ENCODE measurements around the gene CHCHD5.
A peak's percentile ranks its signal among the peaks of the same experiment; 100 is the strongest.
"Not testable (repeated sequence)": the region's sequence is repeated elsewhere in the genome, so short reads cannot be mapped to it uniquely, and the experiment has no call there.

The CHCHD5 gene, protein sequence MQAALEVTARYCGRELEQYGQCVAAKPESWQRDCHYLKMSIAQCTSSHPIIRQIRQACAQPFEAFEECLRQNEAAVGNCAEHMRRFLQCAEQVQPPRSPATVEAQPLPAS

DNA sequence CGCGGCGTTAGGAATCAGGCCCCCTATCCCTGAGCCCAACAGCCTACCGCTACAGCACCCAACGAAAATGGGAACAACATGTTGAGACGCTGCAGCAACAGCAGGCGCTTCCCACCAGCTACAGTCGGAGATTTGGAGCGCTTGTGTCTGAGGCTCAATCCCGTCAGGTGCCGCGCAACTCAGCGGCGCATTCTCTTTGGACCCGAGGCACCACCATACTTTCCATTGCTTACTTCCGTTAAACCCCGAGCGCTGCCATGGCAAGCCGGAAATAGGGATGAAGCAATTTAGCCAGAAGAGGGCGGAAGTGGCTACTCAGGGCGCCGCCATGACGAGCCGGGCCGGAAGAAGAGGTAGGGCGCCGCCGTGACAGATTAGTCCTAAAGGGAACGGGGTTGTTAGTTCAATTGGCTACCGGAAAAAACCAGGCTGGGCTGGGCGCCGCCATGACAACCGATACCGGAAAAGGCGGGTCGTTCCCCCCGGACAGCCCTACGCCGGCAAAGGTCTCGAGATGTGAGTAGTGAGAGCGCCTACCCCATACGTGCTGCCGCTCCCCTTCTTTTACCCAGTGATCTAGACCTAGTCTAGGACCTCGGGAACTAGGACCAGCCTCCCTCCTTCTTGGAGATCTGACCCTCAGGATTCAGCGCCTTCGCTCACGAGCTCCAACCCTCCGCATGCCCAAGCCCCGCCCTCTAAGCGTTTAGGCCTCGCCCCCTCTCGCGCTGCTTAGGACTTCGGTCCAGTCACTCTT, at the start of gene CHCHD5:
Gene CHCHD5, plus strand, starts transcription at position 476 of the 757 bp plus-strand sequence. Its CDS starts 39 bp downstream, at position 515.
- peak; percentile 89 for DNase-seq

DNA sequence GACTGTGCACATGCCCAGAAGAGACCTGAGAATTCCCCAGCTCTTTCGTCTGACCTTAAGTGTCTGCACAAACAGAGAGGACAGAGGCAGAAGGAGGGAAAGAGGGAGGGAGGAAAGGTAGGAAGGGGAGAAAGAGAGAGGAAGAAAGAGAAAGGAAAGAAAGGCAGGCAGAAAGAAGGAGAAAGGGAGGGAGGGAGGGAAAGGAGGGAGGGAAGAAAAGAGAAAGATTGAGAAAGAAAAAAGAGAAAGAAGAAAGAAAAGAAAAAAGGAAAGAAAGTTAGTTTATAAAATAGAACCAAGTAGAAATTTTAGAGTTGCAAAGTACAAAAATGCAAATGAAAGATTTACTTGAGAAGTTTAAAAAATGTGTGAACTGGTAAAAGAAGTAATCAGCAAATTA, 49.6 kb upstream of the CHCHD5 start:
- no peak for DNase-seq

DNA sequence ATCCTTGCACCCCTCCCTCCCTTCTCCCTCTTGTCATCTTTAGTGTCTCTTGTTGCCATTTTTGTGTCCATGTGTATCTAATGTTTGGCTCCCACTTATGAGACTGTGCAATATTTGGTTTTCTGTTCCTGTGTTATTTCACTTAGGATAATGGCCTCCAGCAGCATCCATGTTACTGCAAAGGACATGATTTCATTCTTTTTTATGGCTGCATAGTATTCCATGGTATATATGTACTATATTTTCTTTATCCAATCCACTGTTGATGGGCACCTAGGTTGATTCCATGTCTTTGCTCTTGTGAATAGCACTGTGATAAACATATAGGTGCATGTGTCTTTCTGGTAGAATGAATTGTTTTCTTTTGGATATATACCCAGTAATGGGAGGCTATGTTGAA, 47.7 kb upstream of the CHCHD5 start:
- not testable (repeated sequence) for DNase-seq

DNA sequence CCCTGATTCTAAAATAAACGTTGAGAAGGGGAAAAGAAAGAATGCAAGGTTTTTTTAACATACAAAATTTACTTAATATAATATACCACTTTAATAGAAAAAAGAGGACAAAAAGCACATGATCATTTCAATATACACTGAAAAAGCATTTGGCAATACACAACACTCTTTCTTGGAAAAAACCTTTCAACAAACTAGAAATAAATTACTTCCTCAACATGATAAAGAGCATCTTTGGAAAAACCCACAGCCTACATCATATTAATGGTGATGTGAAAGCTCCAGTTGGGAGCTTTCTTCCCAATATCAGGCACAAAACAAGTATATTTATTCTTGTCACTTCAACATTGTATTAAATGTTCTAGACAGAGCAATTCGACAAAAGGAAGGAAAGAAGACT, 45.1 kb upstream of the CHCHD5 start:
- DNase-seq: no peak

DNA sequence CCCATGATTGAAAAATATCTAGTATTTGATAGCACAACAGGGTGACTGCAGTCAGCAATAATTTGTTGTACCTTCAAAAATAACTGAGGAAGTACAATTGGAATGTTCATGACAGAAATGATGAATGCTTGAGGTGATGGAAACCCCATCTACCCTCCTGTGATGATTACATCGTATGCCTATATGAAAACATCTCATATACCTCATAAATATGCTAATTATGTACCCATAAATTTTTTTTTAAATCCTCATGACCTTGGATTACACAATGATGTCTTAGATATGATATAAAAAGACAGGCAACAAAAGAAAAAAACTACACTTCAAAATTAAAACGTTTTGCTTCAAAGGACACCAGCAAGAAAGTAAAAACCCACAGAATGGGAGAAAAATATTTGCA, 43.5 kb upstream of the CHCHD5 start:
- DNase-seq: no peak

DNA sequence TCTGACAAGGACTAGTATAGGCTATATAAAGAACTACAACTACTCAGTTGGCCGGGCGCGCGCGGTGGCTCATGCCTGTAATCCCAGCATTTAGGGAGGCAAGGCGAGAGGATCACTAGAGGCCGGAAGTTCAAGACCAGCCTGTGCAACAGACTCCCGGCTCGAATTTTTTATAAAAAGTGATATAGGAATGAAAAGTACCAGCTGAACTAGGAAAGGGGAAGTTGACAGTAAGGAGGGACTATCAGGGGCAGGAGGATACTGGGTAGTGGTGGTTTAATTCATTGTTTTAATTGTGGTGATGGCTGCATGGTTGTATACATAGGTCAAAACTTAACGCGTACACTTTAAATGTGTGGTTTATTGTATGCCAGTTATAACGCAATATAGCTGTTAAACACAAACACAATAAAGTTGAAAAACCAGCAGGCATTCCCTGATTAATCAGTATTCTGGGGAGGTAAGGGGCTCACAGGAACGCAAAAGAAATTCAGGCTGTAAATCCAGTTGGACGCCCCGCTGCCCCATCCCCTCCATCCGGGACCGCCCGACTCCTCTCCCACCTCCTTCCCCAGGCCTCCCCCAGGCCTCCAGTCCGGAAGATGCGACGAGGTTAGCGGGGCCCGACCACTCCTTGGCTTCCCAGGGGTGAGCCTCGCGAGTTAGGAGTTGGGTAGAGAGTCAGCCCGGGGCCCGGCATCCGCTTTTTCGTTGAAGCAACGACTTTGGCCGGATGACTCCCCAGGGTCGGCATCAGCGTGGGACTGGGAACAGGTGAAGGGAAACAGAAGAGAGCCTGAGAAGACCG, 42.9 kb upstream of the CHCHD5 start:
- DNase-seq: peak; percentile 78

DNA sequence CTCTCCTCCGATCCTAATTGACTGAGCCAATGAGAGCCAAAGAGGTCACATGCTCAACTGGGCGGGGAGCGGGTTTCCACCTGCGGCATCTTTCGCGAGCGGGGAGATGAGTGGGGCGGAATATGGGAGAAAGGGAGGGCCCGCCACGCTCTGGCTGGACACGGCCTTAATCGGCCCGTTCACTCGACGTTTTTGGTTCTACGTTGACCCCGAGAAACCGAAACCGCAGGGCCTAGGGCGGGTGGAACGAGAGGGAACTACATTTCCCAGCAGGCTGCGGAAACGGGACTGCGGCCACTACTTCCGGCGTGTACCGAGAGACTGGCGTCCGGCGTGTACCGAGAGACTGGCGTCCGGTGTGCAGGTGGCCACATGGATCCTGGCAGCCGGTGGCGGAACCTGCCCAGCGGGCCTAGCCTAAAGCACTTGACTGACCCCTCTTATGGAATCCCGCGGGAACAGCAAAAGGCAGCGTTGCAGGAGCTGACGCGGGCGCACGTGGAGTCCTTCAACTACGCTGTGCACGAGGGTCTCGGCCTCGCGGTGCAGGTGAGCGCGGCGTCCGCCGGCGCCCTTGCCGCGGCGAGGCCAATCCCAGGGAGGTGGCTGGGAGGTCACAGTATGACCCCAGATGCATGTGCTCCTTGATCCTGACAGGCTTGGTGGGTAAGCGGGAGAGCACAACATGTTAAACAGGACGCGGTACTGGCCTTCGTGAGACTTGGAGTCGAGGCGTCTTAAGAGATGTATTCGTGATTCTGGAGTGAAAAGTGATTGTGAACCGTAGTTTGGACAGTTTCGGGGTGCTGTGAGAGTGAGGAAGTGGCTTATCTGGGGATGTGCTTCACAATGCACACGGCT, 42.1 kb upstream of the CHCHD5 start, which contains the start of gene POLR1B:
Gene POLR1B, plus strand, starts transcription at position 343 of the 861 bp plus-strand sequence. Its CDS starts 30 bp downstream, at position 373.
- peak; percentile 84 for DNase-seq

DNA sequence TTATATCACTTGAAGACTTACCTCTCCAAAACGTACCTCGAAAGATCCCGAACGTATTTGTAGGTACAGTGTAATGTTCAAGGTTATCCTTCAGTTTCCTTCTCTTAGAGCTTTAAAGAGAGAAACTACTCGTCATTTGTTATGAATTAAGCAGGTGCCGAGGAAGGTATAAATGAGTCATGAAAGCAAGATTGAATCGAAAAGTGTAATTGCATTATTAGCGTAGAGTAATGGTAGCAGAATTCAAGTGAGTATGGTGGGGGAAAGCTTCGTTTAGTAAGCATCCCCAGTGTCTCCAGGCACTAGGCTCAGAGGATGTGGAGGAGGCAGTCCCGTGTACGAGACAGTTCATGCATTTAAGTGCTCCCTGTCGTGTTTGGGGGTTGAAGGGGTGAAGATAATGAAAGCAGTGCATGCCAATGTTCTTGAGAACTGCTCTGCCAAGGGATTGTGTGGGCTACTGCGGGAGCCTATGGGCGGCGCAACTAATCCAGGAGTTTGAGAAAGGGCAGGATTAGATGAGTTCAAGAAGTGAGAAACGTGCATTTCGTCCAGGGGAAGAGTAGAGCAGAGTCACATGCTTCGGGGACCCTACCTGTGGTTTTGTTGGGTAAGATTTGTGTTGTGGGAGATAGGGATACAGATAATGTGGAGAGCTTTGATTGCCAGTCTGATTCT, 41.3 kb upstream of the CHCHD5 start:
- no peak for DNase-seq

DNA sequence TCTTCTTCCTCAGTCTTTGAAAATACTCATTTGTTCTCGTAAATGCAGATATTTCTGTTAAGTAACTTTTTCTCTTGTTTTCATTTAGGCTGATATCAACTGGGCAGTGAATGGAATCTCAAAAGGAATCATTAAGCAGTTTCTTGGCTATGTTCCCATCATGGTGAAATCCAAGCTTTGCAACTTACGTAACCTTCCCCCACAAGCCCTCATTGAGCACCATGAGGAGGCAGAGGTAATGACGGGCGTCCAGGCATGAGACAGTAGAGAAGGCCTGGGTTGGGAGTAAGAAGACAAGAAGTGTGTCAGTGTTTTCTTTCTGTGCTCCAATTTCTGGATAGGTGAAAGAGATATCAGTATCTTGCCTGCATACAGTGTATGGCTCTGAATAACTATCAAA, 37.1 kb upstream of the CHCHD5 start:
- no peak for DNase-seq

DNA sequence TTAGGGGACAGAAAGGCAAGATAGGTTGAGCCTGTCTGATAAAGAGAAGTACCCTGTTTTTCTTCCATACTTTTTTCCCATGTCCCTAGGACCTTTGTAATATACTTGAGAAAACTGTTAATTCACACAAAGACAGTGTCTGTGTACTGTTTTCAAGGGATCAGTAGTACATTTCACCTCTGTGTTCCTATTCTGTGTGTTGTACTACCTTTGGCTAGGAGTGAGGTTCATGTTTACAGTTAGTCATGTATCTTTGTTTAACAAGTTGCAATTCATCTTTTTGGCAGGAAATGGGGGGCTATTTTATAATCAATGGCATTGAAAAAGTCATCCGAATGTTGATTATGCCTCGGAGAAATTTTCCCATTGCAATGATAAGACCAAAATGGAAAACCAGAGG, 35.4 kb upstream of the CHCHD5 start:
- no peak for DNase-seq

DNA sequence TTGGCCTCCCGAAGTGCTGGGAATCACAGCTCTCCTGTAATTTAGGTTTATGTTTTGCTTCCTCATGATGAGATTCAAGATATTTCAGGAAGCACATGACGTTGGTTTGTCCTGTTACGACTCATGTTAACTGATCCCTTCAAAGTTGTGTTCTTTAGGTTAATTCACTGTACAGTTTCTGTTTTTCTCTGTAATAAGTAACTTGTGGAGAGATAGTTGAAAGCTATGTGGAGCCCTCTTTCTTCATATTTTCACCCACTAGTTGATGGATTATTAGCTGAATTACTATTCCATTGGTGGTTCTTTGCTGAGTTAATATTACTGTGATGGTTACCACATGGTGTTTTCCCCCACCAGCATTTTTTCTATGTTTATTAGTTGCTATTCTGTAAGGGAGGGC, 18.3 kb upstream of the CHCHD5 start:
- DNase-seq: no peak

DNA sequence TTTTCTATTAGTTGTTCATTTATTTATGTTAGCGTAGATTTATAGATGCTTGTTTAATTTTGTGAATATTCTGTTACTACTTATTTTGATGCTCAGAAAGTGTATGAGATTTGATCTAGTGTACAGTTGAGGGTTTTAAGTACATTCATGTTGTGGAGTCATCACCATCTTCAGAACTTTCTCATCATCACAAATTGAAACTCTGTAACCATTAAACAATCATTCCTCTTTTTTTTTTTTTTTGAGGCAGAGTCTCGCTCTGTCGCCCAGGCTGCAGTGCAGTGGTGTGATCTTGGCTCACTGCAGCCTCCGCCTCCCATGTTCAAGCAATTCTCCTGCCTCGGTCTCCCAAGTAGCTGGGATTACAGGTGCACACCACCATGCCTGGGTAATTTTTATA, 17.9 kb upstream of the CHCHD5 start:
- DNase-seq: not testable (repeated sequence)

DNA sequence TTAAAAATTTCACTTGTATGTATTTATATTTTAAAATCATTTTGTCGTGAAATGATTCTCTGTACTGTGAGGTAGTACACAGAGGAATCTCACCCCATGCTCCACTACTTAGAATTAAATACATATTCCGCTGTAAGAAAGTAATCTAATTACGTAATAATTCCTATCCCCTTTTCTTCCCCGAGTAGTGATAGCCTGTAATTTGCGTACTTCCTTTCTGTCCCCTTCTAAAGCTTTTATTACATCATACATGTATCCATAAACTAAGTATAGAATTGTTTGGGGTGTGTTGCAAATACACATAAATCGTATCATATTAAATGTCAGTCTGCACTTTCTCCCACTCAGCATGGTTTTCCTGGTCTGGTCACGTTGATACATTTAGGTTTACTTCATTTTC, 12.4 kb upstream of the CHCHD5 start:
- no peak for DNase-seq

DNA sequence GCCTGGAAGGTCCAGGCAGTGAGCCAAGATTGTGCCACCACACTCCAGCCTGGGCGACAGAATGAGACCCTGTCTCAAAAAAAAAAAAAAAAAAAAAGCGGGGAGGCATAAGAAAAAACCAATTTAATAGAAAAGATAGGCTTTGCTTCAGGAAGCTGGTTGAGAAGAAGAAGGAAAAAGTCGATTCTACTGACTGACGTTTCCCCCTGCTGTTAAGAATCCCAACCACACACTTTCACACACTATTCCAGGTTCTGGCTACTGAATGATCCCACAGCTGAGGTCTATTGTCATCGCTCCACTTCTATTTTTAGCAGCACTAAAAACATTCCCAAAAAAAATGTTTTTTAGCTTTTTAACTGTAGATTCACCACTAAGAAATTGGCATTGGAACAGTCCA, 6.7 kb upstream of the CHCHD5 start:
- no peak for DNase-seq

DNA sequence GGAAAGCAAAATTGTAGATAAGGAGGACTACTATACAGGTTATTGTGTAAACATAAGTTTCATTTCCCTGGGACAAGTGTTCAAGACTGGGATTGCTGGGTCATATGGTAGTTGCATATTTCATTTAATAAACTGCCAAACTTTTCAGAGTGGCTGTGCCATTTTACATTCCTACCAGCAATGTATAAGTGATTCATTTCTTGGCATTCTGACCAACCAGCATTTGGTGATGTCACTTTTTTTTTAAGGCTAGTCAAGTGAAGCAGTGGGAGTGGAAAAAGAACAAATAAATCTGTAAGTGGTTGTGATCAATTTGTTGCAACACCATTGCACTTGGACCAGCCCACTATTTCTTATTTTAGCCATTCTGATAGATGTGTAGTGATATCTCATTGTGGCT, 5.2 kb upstream of the CHCHD5 start:
- no peak for DNase-seq

DNA sequence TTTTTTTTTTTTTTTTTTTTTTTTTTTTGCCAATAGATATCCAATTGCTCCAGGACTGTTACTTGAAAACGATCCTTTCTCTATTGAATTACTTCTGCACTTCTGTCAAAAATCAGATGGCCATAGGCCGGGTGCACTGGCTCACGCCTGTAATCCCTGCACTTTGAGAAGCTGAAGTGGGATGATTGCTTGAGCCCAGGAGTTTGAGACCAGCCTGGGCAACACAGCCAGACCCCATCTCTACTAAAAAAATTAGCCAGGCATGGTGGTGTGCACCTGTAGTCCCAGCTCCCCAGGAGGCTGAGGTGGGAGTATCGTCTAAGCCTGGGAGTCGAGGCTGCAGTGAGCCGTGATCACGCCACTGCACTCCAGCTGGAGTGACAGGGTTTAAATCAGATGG, 4.3 kb upstream of the CHCHD5 start:
- DNase-seq: no peak

DNA sequence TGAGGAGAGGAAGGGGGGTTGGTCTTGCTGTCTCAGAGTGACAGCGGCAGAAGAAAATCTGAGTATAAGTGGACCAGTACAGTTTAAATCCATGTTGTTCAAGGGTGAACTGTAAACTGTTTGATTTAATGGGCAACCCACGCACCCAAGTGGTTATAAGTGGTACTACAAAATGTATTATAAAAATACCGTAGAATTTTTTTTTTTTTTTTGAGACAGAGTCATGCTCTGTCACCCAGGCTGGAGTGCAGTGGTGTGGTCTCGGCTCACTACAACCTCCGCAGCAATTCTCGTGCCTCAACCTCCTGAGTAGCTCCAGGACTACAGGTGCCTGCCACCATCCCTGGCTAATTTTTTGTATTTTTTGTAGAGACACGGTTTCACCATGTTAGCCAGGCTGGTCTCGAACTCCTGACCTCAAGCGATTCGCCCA, 2.1 kb upstream of the CHCHD5 start:
- DNase-seq: peak; percentile 44

DNA sequence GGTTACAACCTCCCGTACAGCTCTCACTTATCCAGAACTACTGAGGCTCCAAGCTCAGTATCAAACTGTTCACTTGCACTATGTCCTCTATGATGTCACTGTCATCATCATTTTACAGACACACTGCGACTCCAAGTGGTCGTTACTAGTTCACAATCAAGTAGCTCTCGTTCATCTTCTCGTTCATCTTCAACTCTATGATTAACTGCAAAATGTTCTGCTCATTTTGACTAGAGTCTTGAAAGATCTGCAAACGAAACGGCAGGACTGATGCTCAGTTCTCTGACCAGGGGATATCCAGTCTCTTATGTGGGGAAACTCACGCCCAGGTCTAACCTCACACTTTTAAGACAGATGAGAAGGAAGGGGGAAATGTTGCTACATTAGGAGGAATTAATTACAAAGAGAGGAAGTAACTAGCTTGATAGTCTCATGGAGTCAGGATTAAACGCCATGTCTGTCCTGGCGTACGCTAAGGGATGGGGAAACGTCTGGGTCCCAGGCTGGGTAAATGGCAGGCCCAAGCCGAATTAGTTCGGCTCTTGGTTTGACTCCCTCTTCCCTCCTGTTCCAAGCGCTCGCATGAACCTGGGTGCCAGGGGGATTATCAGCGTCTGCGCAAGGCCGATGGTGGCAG, 794 bp upstream of the CHCHD5 start:
- peak; percentile 19 for DNase-seq

DNA sequence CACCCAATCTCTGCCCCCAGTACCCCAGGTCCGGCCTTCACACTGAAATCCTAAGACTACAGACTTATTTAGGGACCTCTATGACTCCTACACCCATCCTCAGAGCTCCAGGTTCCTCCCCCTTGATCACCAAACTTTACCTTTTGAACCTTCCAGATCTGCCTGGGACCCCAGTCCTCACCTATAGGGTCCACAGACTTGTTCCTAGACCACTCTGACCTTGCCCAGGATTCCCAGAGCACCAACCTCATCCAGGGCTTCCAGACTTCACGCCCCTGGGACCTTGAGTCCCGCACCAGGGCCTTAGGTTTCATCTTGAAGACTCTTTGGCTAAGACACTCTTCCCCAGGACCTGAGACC, 462 bp downstream of the CHCHD5 start:
- DNase-seq: no peak

DNA sequence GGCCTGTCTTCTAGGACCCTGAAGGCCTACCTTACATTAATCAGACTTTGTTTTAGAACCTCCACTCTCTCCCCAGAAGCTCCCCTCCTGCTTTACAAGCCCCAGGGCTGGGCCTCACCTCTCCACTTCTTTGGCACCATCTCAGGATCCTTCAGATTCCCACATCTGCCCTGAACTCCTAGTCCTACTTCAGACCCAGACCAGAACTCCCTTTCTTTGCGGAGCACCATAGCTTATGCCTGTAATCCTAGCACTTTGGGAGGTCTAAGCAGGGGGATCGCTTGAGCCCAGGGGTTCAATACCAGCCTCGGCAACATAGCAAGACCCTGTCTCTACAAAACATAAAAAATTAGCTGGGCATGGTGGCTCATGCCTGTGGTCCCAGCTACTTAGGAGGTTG, 991 bp downstream of the CHCHD5 start:
- no peak for DNase-seq

DNA sequence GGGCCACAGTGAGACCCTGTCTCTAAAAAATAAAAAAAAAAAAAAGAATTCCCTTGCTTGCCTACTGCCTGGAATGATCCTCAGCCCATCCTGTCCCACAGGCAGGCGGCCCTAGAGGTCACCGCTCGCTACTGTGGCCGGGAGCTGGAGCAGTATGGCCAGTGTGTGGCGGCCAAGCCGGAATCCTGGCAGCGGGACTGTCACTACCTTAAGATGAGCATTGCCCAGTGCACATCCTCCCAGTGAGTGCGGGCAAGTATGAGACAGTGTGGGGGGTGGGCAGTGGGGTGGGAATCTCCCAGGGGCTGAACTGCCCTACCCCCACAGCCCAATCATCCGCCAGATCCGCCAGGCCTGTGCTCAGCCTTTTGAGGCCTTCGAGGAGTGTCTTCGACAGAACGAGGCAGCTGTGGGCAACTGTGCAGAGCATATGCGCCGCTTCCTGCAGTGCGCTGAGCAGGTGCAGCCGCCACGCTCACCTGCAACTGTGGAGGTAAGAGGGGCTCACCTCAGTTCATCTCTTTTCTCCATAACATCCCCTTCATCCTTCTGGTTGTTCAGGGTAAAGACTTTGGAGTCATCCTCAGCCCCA, 1.6 kb downstream of the CHCHD5 start:
- no peak for DNase-seq

Measured in NCI-H510A (cell line).